ENCODE measurements around the gene G3BP2. TPM values are rescaled to one million over a fixed set of nuclear protein-coding genes. Genes with fewer than 3 reads are reported as not detected.
"Not testable (repeated sequence)": the region's sequence is repeated elsewhere in the genome, so short reads cannot be mapped to it uniquely, and the experiment has no call there.

G3BP2 gene
- 100 to 1,000 TPM in 1 of 2 donors, 10 to 100 TPM in 1; 68.5 to 110 TPM for total RNA-seq
- long read RNA-seq, full-length matches to known transcripts = 90 of 115 reads
- long read RNA-seq, partial matches to known transcripts = 3 of 115 reads
- long read RNA-seq, other reads (novel, unspliced or antisense) = 22 of 115 reads

DNA sequence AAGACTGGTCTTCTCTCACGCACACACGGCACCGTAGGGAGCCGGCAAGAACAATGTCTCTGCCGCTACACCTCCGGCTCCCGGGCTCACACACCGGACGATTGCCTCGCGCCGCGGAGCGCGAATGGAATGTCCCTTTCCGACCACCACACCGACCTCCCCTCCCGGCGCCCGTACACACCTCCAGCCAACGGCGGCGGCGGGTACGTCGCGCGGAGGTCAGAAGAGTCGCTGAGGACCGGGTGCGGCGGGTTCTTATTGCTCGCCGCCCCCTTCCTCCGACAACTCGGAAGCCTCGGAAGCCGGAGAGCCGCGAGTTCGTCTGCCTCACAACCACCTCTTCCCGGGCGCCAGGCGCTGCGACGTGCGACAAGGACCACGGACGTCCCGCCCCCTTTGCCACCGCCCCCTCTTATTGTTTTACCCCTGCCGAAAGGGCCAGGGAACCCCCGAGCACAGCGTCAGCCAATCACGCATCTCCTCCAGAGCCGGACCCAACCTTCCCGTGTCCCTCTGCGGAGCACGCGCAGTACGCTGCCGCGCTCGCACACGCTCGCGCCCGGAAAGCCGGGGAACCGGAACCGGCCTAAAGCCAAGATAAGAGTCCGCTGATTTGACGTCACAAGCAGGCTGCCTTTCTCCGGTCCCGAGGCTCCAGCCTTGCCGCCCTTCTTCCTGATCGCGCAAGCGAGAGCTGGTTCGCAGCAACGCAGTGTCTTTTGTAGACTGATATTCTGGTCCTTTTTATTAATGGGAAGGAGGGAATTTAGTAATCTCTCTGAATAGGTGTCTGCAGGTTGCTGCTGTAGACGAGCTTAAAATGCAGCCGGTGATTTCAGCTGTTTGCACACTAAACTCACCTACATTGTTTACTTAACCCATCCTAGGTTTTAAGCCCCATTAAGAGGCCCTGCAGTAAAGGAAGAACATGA is at the start of gene G3BP2:
TSS of gene G3BP2 (minus strand) at position 385 of the 932 bp plus-strand sequence. CDS start 11,386 bp downstream, outside the sequence.
- intact Hi-C loops (cut with DNase I) = loop anchor here (1.0 to 10.0 kb wide), 2 partner anchors 51 to 52 kb away; partner anchors contain the start of gene USO1 (in 2 of the 2)
- DNase-seq = peak; percentile 99
- peak; percentile 99 to 100 for ATAC-seq

GRCh38 chr4:75722417-75722816 is 49.2 kb upstream of the G3BP2 start:
- ATAC-seq (no peak), DNase-seq (no peak)
- intact Hi-C loops (cut with DNase I) = loop anchor here in 1 of 2 donors (10.0 kb wide), 1 partner anchor 48 kb away; the partner anchor contains the start of gene G3BP2

DNA sequence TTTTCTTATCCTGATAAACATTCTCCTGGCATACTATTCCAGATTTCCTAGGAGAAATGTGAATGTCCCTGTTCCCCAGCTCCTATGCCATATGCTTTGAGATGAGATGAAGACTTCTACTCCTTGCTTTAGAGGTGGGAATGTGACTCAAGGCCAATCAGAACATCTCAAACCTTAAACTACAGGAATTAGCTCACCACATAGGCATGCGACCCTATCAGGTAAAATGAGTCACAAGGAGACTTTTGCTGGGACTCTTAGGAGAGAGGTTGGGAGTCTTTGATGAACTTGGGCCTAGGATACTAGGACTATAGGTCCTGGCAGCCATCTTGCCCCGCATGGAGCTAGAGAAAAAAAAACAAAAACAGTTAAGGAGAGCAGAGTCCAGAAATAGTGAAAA is 45.3 kb upstream of the G3BP2 start:
- intact Hi-C loops (cut with DNase I) = no loop called here
- ATAC-seq (no peak), DNase-seq (no peak)

- intact Hi-C loops (cut with DNase I) = no loop called here
- ATAC-seq (no peak), DNase-seq (no peak)
Measured at GRCh38 chr4:75717408-75717807, 44.2 kb upstream of the G3BP2 start.

DNA sequence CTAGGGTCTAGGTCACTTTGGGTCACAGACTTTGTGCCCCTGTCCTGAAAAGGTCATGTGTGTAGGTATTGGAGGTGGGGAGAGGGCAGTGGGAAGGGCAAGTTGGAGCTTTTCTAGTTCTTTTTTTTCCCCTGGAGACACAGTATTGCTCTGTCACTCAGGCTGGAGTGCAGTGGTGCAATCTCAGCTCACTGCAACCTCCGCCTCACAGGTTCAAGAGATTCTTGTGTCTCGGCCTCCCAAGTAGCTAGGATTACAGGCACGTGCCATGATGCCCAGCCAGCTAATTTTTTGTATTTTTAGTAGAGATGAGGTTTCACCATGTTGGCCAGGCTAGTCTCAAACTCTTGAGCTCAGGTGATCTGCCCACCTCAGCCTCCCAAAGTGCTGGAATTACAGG is 42.8 kb upstream of the G3BP2 start:
- ATAC-seq; intact Hi-C loops (cut with DNase I); DNase-seq: not testable (repeated sequence)

DNA sequence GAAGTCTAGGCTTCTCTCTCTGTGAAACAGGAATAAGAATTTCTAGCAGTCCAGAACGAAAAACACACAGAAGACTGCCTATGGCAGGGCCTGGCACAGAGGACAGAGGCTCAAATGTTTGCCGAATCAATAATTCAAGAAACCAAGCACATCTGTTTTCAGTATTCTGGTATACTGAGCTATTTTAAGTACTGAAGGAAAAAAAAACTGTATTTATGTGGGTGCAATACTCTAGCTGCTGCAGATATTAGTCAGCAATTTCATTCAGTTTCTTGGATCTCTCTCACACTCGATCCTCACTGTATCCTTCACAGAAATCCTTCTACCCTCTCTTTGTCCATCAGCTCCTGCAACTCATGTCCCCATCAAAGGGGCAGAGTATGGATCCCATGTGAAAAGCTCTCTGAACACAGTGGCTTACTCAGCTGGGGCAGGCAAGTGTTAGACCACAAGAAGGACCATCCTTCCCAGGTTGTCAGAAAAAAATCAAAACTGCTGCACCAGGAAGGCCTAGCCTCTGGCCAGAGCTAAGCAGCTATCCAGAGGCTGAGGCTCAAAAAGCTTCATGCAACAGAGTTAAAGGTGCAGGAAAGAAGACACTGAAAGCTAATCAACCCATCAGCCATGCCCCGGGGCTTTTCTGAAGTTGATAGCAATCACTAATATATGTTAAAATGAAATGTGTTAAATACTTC is 42.0 kb upstream of the G3BP2 start:
- ATAC-seq (peak in 1 of 2 donors; percentile 12), DNase-seq (no peak)
- intact Hi-C loops (cut with DNase I) = no loop called here

- DNase-seq (no peak), ATAC-seq (no peak)
- intact Hi-C loops (cut with DNase I) = no loop called here
Measured at GRCh38 chr4:75714704-75715103, 41.5 kb upstream of the G3BP2 start.

GRCh38 chr4:75714011-75714410 is 40.8 kb upstream of the G3BP2 start:
- no peak for DNase-seq
- intact Hi-C loops (cut with DNase I) = no loop called here
- ATAC-seq = no peak

- DNase-seq (no peak), ATAC-seq (no peak)
Measured at GRCh38 chr4:75710246-75710645, 37.0 kb upstream of the G3BP2 start.

GRCh38 chr4:75708218-75708691 is 35.0 kb upstream of the G3BP2 start:
- DNase-seq (no peak), ATAC-seq (no peak)
- intact Hi-C loops (cut with DNase I) = no loop called here

More at GRCh38 chr4:75710246-75710645, 37.0 kb upstream of the G3BP2 start:
- intact Hi-C loops (cut with DNase I) = no loop called here

DNA sequence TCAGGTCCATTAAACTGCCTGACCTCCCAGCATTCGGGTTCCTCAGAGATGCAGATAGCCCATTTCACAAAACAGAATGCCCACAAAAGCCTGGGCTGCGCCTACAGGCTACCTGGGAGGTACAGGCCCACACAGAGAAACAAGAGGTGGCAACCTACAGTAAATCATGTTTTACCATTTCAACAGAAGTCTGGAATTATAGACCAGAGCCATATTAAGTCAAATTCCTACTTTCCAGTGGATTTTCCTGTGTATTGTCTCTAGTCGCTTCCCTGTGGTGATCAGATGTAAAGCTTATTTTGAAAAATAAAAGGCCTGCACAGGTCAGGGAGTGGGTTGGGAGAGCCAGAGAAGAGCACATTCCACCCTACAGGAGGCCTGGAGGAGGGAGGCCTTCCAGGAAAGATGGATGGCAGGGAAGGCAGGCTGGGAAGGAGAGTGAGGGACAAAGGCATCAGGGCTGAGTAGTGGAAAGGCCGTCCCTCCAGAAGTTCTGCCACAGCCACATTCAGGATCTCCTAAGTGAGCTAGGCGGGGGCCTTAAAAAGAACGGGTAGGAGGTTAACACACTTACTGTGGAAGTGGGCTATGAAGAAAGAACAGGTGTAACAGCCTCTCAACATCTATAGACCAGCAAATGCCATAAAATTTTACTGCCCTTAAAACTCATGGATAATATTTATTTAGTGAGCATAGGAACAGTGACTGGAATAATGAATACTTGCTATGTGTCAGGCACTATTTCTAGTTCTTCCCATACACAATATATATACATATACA is 32.2 kb upstream of the G3BP2 start:
- ATAC-seq (no peak), DNase-seq (no peak)
- intact Hi-C loops (cut with DNase I) = no loop called here

DNA sequence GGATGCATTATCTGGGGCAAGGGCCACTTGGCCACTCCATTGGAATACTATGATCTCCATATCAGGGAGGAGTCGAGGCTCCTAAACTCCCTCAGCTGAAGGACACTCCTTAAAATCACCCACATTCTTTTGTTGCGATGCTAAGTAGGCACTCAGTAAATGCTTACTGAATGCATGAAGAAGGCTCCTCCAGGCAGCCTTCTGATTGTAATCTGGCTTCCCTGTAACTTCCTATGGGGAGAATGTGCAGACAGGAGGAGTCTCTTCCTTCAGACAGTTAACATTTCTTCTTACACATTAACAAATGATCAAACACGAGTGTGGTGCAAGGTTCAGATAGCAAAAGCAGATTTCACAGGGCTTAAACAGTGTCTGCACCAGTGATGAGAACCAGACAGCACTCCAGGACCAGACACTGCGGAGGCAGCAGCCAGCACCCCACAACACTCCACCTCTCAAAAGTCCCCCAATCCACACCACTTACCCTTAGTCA is 29.8 kb upstream of the G3BP2 start:
- ATAC-seq = no peak
- intact Hi-C loops (cut with DNase I) = no loop called here
- no peak for DNase-seq

GRCh38 chr4:75699299-75699698 is 26.1 kb upstream of the G3BP2 start:
- intact Hi-C loops (cut with DNase I) = no loop called here
- DNase-seq (no peak), ATAC-seq (no peak)

DNA sequence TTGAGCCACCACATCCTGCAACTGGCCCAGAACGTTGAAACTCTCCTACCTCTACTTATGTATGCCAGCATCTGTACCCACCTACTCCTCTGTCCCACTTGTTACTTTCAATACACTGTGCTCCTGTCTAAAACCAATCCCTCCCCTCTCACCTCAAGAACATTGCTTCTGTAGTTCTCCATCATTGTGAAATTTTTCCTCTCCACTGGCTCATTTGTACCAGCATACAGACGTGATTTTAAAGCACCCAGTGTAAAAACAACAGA is 25.7 kb upstream of the G3BP2 start:
- intact Hi-C loops (cut with DNase I) = no loop called here
- ATAC-seq (no peak), DNase-seq (no peak)

DNA sequence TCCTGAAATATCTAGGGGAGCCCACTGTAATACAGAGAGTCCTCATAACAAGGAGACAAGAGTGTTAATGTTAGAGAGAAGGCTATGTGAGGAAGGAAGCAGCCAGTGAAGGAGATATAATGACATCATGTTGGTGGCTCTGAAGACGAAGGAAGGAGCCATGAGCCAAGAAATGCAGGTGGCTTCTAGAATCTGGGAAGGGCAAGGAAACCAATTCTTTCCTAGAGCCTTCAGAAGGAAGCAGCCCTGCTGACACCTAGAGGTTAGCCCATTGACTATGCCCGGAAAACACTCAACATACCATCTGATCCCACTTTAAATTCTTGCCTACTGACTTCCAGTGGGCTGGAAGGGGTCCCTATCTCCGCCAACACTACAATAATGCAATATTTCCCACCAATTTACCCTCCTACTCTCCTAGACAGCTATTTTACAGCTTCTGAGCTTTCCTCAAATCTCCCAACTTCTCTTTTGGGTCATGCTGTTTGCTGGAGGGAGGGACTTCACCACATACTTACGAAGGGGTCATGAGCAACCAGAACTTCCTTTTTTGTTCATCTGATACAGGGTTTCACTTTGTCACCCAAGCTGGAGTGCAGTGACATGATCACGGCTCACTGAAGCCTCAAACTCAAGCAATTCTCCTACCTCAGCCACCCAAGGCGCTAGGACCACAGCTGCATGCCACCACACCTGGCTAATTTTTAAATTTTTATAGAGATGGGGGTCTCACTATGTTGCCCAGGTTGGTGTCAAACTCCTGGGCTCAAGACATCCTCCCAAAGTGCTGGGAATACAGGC is 25.2 kb upstream of the G3BP2 start:
- ATAC-seq = peak; percentile 34 to 40
- DNase-seq = no peak
- intact Hi-C loops (cut with DNase I) = no loop called here

- DNase-seq (no peak), ATAC-seq (no peak)
- intact Hi-C loops (cut with DNase I) = no loop called here
Measured at GRCh38 chr4:75696581-75696980, 23.4 kb upstream of the G3BP2 start.

GRCh38 chr4:75696071-75696470 is 22.9 kb upstream of the G3BP2 start:
- intact Hi-C loops (cut with DNase I) = no loop called here
- ATAC-seq (peak in 1 of 2 donors; percentile 86), DNase-seq (no peak)

GRCh38 chr4:75692066-75692465 is 18.9 kb upstream of the G3BP2 start:
- DNase-seq; intact Hi-C loops (cut with DNase I); ATAC-seq: not testable (repeated sequence)
